ENCODE results near the gene CIROP. TPM values are rescaled to one million over a fixed set of nuclear protein-coding genes. Genes with fewer than 3 reads are reported as not detected.
A peak's percentile ranks its signal among the peaks of the same experiment; 100 is the strongest.

Gene CIROP
- total RNA-seq, 4 donors from 2014 or later, result not detected

DNA sequence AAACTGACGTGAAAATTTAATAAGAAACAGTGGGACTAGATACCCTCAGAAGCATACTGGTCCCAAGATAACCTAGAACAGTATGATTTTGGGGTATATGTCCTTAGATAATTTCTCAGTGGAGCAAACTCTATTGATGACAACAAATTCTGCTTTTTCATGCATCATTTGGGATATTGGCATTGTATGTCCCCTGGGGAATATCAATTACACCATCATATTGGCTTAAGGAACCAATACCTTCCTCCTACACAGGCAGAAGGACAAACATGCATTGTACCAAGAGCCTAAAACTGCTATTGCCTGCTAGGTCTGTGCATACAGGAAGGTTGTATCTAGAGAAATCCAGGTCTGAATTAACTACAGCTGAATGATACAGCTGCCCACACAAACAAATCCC lies 29.9 kb downstream of the CIROP start:
- H3K4me1 ChIP-seq, result peaks cover 52% of the 10 kb centered on the region
- 100% methylated on average over 1 of the region's 1 CpG for WGBS
- H3K27ac ChIP-seq, result no peak overlapping the region
- no peaks in the 10 kb centered on the region for H3K27me3 ChIP-seq
- TF ChIP-seq EP300 (IDR thresholded peaks at IDR 0.05), result no peak
- no peak for TF ChIP-seq POLR2A (IDR thresholded peaks at IDR 0.05)
- TF ChIP-seq, protein P1, sequence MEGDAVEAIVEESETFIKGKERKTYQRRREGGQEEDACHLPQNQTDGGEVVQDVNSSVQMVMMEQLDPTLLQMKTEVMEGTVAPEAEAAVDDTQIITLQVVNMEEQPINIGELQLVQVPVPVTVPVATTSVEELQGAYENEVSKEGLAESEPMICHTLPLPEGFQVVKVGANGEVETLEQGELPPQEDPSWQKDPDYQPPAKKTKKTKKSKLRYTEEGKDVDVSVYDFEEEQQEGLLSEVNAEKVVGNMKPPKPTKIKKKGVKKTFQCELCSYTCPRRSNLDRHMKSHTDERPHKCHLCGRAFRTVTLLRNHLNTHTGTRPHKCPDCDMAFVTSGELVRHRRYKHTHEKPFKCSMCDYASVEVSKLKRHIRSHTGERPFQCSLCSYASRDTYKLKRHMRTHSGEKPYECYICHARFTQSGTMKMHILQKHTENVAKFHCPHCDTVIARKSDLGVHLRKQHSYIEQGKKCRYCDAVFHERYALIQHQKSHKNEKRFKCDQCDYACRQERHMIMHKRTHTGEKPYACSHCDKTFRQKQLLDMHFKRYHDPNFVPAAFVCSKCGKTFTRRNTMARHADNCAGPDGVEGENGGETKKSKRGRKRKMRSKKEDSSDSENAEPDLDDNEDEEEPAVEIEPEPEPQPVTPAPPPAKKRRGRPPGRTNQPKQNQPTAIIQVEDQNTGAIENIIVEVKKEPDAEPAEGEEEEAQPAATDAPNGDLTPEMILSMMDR (IDR thresholded peaks at IDR 0.05), result no peak
- no peak for TF ChIP-seq POLR2AphosphoS5 (IDR thresholded peaks at IDR 0.05)
- no peaks in the 10 kb centered on the region for H3K9me3 ChIP-seq
- no peak overlapping the region for H3K4me3 ChIP-seq
- H3K36me3 ChIP-seq, result peaks cover 67% of the 10 kb centered on the region
- DNase-seq (ENCODE audit: low spot score in 2 of 2), result no peak

DNA sequence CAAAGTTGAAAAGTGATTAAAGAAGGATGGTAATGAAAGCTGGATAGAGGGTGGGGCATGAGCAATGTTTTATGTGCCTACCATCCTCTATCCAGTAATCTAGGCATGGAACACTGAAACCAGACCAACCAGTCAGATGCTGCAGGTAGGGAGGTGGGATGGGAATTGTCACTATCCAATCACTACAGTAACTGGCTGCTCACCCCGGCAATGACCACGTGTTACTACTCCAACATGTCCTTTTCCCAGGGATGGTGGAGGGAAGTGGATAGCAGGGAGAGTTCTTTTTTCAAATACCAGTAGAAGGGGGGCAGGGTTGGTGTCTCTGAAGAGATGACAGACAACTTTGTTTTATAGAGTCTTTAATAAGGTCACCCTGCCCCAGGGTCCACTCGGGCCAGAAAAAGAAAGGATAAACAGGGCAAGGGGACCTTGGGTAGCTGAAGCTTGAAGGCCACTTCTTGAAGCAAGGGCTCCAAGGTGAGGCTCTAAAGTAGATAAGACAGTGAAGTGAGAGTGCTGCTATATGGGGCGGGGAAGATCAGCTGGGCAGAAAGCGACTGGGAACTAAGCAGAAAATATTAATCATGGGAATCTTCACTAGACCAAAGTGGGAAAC lies 32.8 kb downstream of the CIROP start:
- H3K9me3 ChIP-seq, result no peaks in the 10 kb centered on the region
- WGBS, result 46% methylated on average over 5 of the region's 5 CpGs
- peaks cover 52% of the 10 kb centered on the region for H3K4me1 ChIP-seq
- no peak for DNase-seq (ENCODE audit: low spot score in 2 of 2)
- peak overlapping the region; percentile 87 for H3K27ac ChIP-seq
- H3K4me3 ChIP-seq, result peak overlapping the region; percentile 72
- peaks cover 59% of the 10 kb centered on the region for H3K36me3 ChIP-seq
- no peaks in the 10 kb centered on the region for H3K27me3 ChIP-seq
- TF ChIP-seq, protein P1 (IDR thresholded peaks at IDR 0.05), result no peak
- TF ChIP-seq EP300 (IDR thresholded peaks at IDR 0.05), result no peak
- TF ChIP-seq POLR2AphosphoS5 (IDR thresholded peaks at IDR 0.05), result no peak
- TF ChIP-seq POLR2A (IDR thresholded peaks at IDR 0.05), result no peak

DNA sequence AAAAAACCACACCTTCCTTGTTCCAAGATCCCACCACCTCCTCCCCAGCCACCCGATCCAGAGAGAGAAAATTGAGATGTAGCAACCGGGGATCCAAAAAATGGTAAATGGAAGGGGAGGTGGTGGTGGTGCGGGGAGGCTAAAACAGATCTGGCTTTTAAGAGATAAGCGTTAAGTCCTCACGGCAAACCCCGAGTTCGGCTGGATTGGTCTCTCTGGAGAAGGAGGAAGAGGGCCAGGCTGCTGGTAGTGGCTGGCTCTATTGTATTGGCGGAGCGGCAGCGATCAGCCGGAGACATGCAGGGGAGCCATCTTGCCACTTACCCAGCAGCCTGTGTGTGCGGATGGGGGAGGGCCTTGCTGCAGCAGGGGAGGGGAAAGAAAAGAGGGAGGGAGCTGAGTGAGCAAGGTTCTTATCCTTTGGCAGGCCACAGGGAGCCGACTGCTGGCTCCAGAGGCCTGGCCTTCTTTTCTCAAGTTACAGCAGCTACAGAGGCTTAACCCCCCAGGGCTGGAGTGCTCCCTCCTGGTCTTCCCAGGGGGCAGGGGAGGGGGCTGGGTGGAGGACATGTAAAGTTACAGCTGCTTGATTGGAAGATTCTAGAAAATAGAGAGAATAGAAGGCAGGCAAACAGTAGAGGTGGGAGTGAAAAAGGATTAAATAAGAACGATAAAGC lies 33.4 kb downstream of the CIROP start:
- Histone ChIP-seq H3K4me1 (peaks cover 51% of the 10 kb centered on the region), H3K27me3 (no peaks in the 10 kb centered on the region), H3K4me3 (peak overlapping the region; percentile 72), H3K36me3 (peaks cover 59% of the 10 kb centered on the region), H3K27ac (peak overlapping the region; percentile 87), H3K9me3 (no peaks in the 10 kb centered on the region)
- DNase-seq (ENCODE audit: low spot score in 2 of 2), result peak; percentile 87 to 89
- TF ChIP-seq, protein P1 (IDR thresholded peaks at IDR 0.05), result no peak
- TF ChIP-seq EP300 (IDR thresholded peaks at IDR 0.05) (no peak), POLR2A (IDR thresholded peaks at IDR 0.05) (no peak), POLR2AphosphoS5 (IDR thresholded peaks at IDR 0.05) (no peak)
- WGBS, result under 1% methylated on average over 14 of the region's 14 CpGs

DNA sequence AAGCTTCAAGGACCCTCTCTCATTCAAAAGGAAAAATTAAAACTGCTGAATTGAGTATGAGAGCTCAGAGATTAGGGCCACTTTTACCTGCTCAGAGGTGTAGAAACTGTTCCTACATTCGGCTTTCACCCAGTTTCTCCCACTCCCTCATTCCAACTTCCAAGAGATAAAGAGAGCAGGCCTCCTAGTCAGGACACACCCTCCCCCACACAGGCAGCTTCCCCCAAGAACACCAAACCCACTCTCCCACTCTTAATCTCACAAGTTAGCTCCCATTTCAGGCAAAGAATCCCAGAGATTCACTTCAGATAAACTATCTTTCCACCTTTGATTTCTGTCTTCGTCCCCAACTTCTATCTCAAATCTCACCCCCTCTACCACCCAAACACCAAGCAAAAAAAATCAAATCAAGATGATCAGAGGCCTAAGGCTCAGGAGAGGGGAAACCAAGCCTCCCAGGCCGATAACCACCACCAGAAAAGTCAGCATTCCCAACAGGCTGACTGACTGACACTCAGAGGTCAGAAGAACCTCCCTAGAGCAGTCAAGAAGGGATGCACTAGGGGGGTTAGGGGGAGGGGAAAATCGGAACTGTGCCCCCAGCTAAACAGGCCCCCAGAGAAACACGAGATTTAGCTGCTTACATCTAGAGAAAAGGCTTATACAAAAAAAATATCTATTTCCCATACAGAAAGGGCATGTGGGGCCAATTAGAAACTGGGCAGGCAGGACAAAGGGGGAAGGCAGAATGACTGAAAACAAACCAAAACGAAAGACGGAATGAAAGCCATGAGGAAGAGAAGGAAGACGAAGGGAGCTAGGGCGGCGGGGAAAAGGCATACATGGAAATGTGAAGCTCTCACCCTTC lies 34.3 kb downstream of the CIROP start:
- peak in 1 of 2 donors; percentile 35 for DNase-seq (ENCODE audit: low spot score in 2 of 2)
- 10% methylated on average over 10 of the region's 10 CpGs for WGBS
- TF ChIP-seq, protein P1 (IDR thresholded peaks at IDR 0.05), result no peak
- TF ChIP-seq POLR2AphosphoS5 (IDR thresholded peaks at IDR 0.05) (no peak), EP300 (IDR thresholded peaks at IDR 0.05) (no peak), POLR2A (IDR thresholded peaks at IDR 0.05) (no peak)
- Histone ChIP-seq H3K27me3 (no peaks in the 10 kb centered on the region), H3K9me3 (no peaks in the 10 kb centered on the region), H3K27ac (peak overlapping the region; percentile 3), H3K36me3 (peaks cover 58% of the 10 kb centered on the region), H3K4me1 (peaks cover 51% of the 10 kb centered on the region), H3K4me3 (peak overlapping the region; percentile 72)

DNA sequence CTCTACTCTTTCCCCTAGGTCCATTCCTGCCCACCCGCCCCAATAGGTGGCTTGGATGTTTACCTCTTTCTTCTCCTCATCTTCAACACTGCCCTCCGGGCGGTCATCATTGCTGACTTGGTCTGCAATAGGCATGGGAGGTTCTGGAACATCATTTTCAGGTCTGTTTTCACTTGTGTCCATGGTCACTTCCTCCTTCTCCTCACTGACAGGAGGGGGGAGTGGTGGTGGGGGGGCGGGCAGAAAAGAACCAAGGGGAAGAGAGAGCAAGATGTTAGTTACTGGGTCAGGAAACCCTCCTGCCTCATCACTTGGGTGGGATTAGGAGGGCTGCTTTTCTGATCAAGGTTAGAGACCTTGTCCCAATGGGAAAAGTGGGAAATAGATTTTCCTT lies 35.4 kb downstream of the CIROP start:
- Histone ChIP-seq H3K27me3 (no peaks in the 10 kb centered on the region), H3K36me3 (peaks cover 61% of the 10 kb centered on the region), H3K4me3 (no peak overlapping the region), H3K27ac (no peak overlapping the region), H3K4me1 (peaks cover 51% of the 10 kb centered on the region), H3K9me3 (no peaks in the 10 kb centered on the region)
- 89% methylated on average over 4 of the region's 4 CpGs for WGBS
- peak in 1 of 2 donors; percentile 45 for DNase-seq (ENCODE audit: low spot score in 2 of 2)
- TF ChIP-seq POLR2AphosphoS5 (IDR thresholded peaks at IDR 0.05) (no peak), POLR2A (IDR thresholded peaks at IDR 0.05) (no peak), EP300 (IDR thresholded peaks at IDR 0.05) (no peak)
- TF ChIP-seq, protein P1 (IDR thresholded peaks at IDR 0.05), result no peak

All from suprapubic skin (tissue), 4 donors.